Suppressor macrophage treated with lipopolysaccharide for 1 hour (primary cell): ENCODE data around the gene BPIFA3.
"Not testable (repeated sequence)": the region's sequence is repeated elsewhere in the genome, so short reads cannot be mapped to it uniquely, and the experiment has no call there.

ENCODE experiments used
- DNase-seq, 3 donors: peaks; one replicate each; pipeline ENCODE4 v3.0.0-alpha.2; 2020 to 2022

The BPIFA3 gene

GRCh38 chr20:33217052-33217451 lies at the start of gene BPIFA3:
Gene BPIFA3, plus strand, starts transcription at chr20:33217352. Its CDS starts 185 bp downstream, at chr20:33217537.
- no peak for DNase-seq

GRCh38 chr20:33167859-33168258 lies 49.3 kb upstream of the BPIFA3 start, which contains the start of gene BPIFA2:
Gene BPIFA2, plus strand, starts transcription at chr20:33168159. Its CDS starts 987 bp downstream, at chr20:33169146.
- DNase-seq, result no peak

GRCh38 chr20:33169176-33169794 lies 47.9 kb upstream of the BPIFA3 start:
- DNase-seq, result peak; percentile 38 to 64 (median 46)

- no peak for DNase-seq
These were observed 44.4 kb upstream of the BPIFA3 start for GRCh38 chr20:33172781-33173180.

- DNase-seq, result no peak
These were observed 42.0 kb upstream of the BPIFA3 start for GRCh38 chr20:33175123-33175522.

GRCh38 chr20:33176101-33176500 lies 41.1 kb upstream of the BPIFA3 start:
- no peak for DNase-seq

- no peak for DNase-seq
These were observed 39.3 kb upstream of the BPIFA3 start for GRCh38 chr20:33177866-33178265.

- no peak for DNase-seq
These were observed 38.4 kb upstream of the BPIFA3 start for GRCh38 chr20:33178726-33179125.

- DNase-seq, result no peak
These were observed 37.0 kb upstream of the BPIFA3 start for GRCh38 chr20:33180169-33180568.

- no peak for DNase-seq
These were observed 35.6 kb upstream of the BPIFA3 start for GRCh38 chr20:33181482-33182093.

GRCh38 chr20:33183312-33183711 lies 33.8 kb upstream of the BPIFA3 start:
- peak; percentile 65 to 77 (median 70) for DNase-seq

- not testable (repeated sequence) for DNase-seq
These were observed 32.0 kb upstream of the BPIFA3 start for GRCh38 chr20:33185031-33185590.

GRCh38 chr20:33187491-33187890 lies 29.7 kb upstream of the BPIFA3 start:
- no peak for DNase-seq

- DNase-seq, result no peak
These were observed 28.7 kb upstream of the BPIFA3 start for GRCh38 chr20:33188421-33188820.

GRCh38 chr20:33191484-33191883 lies 25.7 kb upstream of the BPIFA3 start:
- no peak for DNase-seq

GRCh38 chr20:33191955-33192354 lies 25.2 kb upstream of the BPIFA3 start:
- no peak for DNase-seq

GRCh38 chr20:33192912-33193501 lies 24.1 kb upstream of the BPIFA3 start:
- DNase-seq, result no peak

- DNase-seq, result no peak
These were observed 18.1 kb upstream of the BPIFA3 start for GRCh38 chr20:33199026-33199425.

- DNase-seq, result no peak
These were observed 14.7 kb upstream of the BPIFA3 start for GRCh38 chr20:33202451-33202850.

GRCh38 chr20:33203444-33203843 lies 13.7 kb upstream of the BPIFA3 start:
- no peak for DNase-seq

GRCh38 chr20:33209789-33210188 lies 7.4 kb upstream of the BPIFA3 start:
- DNase-seq, result peak; percentile 57 to 86 (median 74)

- DNase-seq, result no peak
These were observed 6.8 kb upstream of the BPIFA3 start for GRCh38 chr20:33210371-33210770.

GRCh38 chr20:33211817-33212424 lies 5.2 kb upstream of the BPIFA3 start:
- DNase-seq, result peak; percentile 25 to 52 (median 39)
